Breast epithelium (tissue), 4 donors: Measurements from ENCODE around the gene CCL7. TPM values are rescaled to one million over a fixed set of nuclear protein-coding genes. Genes with fewer than 3 reads are reported as not detected.

ENCODE experiments used
- DNase-seq, 2 donors: peaks; one replicate each; pipeline ENCODE4 v3.0.0-alpha.2; 2019; ENCODE audit warnings: low spot score in 2 of 2
- H3K27ac ChIP-seq, 2 donors: fragments of 200-600 bp; sonication (generic) in 1 of 2; one replicate each; pipeline ENCODE4 v1.5.1; 2016 to 2019; ENCODE audit warnings: mild to moderate bottlenecking in 1 of 2
- H3K27me3 ChIP-seq, 2 donors: fragments of 200-600 bp; sonication (generic) in 1 of 2; one replicate each; pipeline versions ENCODE4 v1.5.1 to v1.6.0; 2017 to 2019; ENCODE audit warnings: control low read depth in 1 of 2, mild to moderate bottlenecking in 1 of 2
- H3K36me3 ChIP-seq: fragments of 200-600 bp; one replicate; pipeline ENCODE4 v1.5.1; 2019
- H3K4me1 ChIP-seq, 2 donors: fragments of 200-600 bp; sonication (generic); one replicate each; pipeline ENCODE4 v1.5.1; 2016 to 2019; ENCODE audit warnings: control low read depth in 1 of 2
- H3K4me3 ChIP-seq, 3 donors: fragments of 200-600 bp; sonication (generic); 1 replicate in 2 of 3; 2 replicates in 1 of 3; pipeline ENCODE4 v1.5.1; 2016 to 2019; ENCODE audit warnings: mild to moderate bottlenecking in 3 of 3, moderate library complexity in 2 of 3
- H3K9me3 ChIP-seq, 2 donors: fragments of 200-600 bp; sonication (generic) in 1 of 2; one replicate each; pipeline ENCODE4 v1.5.1; 2016 to 2019; ENCODE audit warnings: control low read depth in 1 of 2
- POLR2A ChIP-seq: fragments of 450-650 bp; IDR thresholded peaks from one replicate; pipeline ENCODE4 v1.6.1; 2016; ENCODE audit warnings: antibody characterized with exemption, mild to moderate bottlenecking, moderate library complexity
- POLR2AphosphoS5 ChIP-seq, 3 donors: sonication (generic); formaldehyde crosslinking; IDR thresholded peaks; one replicate each; pipeline ENCODE4 v1.6.1; 2017; ENCODE audit warnings: antibody characterized with exemption in 3 of 3
- intact Hi-C: fragments of 100-400 bp; cut with DNase I; formaldehyde crosslinking; loops from one replicate; pipeline ENCODE4 v1.15.1; 2023; ENCODE audit warnings: low total_unique reads
- total RNA-seq, 3 donors: library from RNA; depleted of rRNA; stranded (reverse); fragments of >200 nt; gene quantifications; one replicate each; pipeline ENCODE4 v1.1.0, GENCODE V29; 2016
- TF ChIP-seq, protein P1 (sequence below), 3 donors: fragments of 450-650 bp; IDR thresholded peaks; one replicate each; pipeline ENCODE4 v1.5.1; 2016 to 2017; ENCODE audit warnings: antibody characterized with exemption in 3 of 3, mild to moderate bottlenecking in 3 of 3, moderate library complexity in 3 of 3

CCL7 gene
- total RNA-seq, 3 donors from 2014 or later = not detected

DNA sequence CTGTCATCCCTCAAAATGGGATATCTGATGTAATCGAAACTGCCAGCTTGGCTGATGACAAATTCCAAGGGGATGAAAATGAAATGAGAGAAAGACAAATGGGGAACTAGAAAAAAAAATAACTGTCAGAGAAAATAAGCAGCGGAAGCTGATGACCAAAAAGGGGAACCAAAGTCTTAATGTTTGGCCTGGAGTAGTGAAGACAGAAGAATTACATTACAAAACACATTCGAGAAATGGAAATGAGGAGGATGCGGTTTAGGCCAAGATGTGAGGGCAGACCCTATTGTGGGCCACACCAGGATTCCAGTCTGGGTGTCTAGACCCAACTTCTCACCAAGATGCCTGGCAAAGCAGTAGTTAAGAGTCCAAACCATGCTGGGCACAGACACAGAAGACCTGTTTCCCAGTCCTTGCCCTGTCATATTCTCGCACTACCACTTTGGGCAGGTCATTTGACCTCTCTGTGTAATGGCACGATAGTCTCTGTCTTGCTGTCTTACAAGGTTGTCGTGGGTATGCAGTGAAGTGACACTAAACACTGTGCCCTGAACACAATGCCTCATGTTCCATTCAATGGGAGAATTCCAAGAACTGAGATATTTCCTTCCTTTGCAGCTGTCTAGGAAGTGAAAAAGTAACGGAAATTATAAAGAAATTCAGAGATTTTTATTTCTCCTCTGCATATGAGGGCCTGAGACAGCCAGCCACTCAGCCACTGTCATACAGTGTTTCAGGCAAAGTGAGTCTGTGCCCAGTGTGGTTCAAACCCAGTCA is 27.2 kb upstream of the CCL7 start:
- Histone ChIP-seq H3K4me3 (no peak overlapping the region), H3K4me1 (peaks cover 0 to 10% of the 10 kb centered on the region in 2 donors), H3K36me3 (no peaks in the 10 kb centered on the region), H3K27ac (peak overlapping the region in 1 of 2 donors; percentile 69), H3K9me3 (no peaks in the 10 kb centered on the region), H3K27me3 (no peaks in the 10 kb centered on the region)
- no peak for DNase-seq
- intact Hi-C loops = no loop called here
- TF ChIP-seq POLR2AphosphoS5 (IDR thresholded peaks at IDR 0.05) (no peak), POLR2A (no peak)
- TF ChIP-seq, protein P1, sequence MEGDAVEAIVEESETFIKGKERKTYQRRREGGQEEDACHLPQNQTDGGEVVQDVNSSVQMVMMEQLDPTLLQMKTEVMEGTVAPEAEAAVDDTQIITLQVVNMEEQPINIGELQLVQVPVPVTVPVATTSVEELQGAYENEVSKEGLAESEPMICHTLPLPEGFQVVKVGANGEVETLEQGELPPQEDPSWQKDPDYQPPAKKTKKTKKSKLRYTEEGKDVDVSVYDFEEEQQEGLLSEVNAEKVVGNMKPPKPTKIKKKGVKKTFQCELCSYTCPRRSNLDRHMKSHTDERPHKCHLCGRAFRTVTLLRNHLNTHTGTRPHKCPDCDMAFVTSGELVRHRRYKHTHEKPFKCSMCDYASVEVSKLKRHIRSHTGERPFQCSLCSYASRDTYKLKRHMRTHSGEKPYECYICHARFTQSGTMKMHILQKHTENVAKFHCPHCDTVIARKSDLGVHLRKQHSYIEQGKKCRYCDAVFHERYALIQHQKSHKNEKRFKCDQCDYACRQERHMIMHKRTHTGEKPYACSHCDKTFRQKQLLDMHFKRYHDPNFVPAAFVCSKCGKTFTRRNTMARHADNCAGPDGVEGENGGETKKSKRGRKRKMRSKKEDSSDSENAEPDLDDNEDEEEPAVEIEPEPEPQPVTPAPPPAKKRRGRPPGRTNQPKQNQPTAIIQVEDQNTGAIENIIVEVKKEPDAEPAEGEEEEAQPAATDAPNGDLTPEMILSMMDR (IDR thresholded peaks at IDR 0.05) = no peak

DNA sequence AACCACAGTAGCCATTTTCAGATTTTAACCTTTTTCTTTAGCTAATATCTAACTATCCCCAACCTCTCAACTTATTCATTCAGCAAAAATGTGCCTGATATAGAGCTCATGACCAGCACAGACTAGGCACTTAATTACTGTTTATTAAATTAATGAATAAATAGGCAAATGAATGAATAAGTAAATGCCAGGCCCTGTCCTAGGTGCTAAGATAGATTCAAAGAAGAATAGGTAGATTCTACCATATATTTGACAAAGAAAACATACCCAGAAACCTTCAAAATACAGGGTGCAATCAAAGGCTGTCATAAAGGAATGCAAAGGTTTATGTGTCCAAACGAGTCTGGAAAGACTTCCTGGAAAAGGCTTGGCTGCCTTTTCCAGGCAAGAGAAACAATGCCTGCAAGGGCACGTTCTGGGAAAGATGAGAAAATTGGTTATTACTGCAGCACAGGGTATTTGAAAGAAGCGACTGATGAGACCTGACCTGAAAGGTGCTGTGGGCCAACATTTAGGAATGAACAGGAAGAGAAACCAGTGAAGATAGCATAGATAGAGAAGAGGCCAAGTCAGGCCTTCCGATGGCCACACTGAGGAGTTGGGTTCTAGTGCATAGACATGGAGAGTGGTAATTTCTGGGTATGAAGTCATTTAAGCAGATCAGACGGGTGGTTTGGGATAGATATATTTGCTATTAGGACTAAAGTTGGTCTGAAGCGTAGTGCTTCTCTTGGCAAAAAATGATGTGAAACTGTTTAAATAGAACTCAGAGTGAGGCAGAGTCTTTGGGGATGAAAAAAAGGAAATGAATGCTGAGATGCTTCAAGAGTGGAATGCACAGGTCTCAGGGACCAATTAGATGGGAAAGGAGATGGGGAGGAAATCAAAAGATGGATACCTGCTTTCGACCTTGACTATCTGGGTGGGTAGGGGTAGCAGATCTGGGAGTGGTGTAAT is 26.4 kb upstream of the CCL7 start:
- Histone ChIP-seq H3K27ac (peak overlapping the region in 1 of 2 donors; percentile 8), H3K9me3 (no peaks in the 10 kb centered on the region), H3K36me3 (no peaks in the 10 kb centered on the region), H3K4me1 (peaks cover 0 to 6% of the 10 kb centered on the region in 2 donors), H3K4me3 (no peak overlapping the region), H3K27me3 (no peaks in the 10 kb centered on the region)
- DNase-seq = no peak
- TF ChIP-seq POLR2AphosphoS5 (IDR thresholded peaks at IDR 0.05) = no peak
- TF ChIP-seq POLR2A = no peak
- TF ChIP-seq, protein P1 (IDR thresholded peaks at IDR 0.05) = no peak
- intact Hi-C loops = no loop called here

DNA sequence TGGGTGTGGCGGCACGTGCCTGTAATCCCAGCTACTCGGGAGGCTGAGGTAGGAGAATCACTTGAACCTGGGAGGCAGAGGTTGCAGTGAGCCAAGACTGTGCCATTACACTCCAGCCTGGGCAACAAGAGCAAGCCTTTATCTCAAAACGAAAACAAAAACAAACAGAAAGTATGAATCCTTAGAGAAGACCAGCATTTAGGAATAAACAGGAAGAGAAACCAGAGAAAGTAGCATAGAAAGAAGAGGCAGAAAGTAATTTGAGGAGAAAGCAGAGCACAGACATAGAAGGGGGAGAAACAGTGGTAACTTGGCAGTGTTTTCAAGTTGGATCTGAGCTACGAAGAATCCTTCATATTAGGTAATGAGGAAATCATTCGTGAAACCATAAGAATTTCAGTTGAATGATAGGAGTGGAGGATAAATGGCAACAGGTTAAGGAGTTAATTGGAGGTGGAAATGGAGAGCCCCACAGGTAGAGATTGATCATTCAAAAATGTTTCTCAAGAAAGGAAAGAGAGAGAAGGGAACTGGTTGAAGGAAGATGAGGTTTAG is 24.6 kb upstream of the CCL7 start:
- DNase-seq = no peak
- H3K36me3 ChIP-seq = no peaks in the 10 kb centered on the region
- no peaks in the 10 kb centered on the region for H3K9me3 ChIP-seq
- H3K27ac ChIP-seq = no peak overlapping the region
- no peak overlapping the region for H3K4me3 ChIP-seq
- TF ChIP-seq, protein P1 (IDR thresholded peaks at IDR 0.05) = no peak
- TF ChIP-seq POLR2AphosphoS5 (IDR thresholded peaks at IDR 0.05) (no peak), POLR2A (no peak)
- H3K27me3 ChIP-seq = no peaks in the 10 kb centered on the region
- intact Hi-C loops = no loop called here
- H3K4me1 ChIP-seq = no peaks in the 10 kb centered on the region

DNA sequence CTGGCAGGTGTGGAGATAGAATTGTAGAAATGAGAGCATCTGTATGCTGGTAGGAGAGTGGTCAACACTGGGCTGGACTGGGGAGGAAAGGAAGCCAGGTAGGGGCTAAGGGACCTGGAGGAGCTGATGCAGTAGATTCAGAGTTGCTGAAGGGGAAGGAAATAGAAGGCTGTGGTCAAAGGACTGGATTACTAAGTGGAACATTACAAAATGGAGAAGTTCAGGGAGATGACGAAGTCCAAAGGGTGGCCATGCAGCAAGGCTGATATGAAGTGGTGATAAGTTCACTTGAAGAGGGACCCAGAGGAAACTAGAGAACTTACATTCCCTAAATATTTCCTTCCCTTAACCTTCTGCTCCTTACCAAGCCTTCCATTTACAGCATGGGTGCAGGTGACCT is 23.6 kb upstream of the CCL7 start:
- Histone ChIP-seq H3K27me3 (no peaks in the 10 kb centered on the region), H3K27ac (no peak overlapping the region), H3K36me3 (no peaks in the 10 kb centered on the region), H3K4me1 (peaks cover 0 to 2% of the 10 kb centered on the region in 2 donors), H3K9me3 (no peaks in the 10 kb centered on the region), H3K4me3 (no peak overlapping the region)
- TF ChIP-seq POLR2AphosphoS5 (IDR thresholded peaks at IDR 0.05) = no peak
- DNase-seq = no peak
- intact Hi-C loops = no loop called here

GRCh38 chr17:34246881-34247280 is 23.1 kb upstream of the CCL7 start:
- Histone ChIP-seq H3K27ac (no peak overlapping the region), H3K9me3 (no peaks in the 10 kb centered on the region), H3K4me3 (no peak overlapping the region), H3K4me1 (peaks cover 0 to 7% of the 10 kb centered on the region in 2 donors), H3K27me3 (no peaks in the 10 kb centered on the region), H3K36me3 (no peaks in the 10 kb centered on the region)
- no peak for DNase-seq
- no peak for TF ChIP-seq POLR2A
- TF ChIP-seq POLR2AphosphoS5 (IDR thresholded peaks at IDR 0.05) = no peak
- TF ChIP-seq, protein P1 (IDR thresholded peaks at IDR 0.05) = no peak
- intact Hi-C loops = no loop called here
